ENCODE measurements around the gene CRAMP1.

DNA sequence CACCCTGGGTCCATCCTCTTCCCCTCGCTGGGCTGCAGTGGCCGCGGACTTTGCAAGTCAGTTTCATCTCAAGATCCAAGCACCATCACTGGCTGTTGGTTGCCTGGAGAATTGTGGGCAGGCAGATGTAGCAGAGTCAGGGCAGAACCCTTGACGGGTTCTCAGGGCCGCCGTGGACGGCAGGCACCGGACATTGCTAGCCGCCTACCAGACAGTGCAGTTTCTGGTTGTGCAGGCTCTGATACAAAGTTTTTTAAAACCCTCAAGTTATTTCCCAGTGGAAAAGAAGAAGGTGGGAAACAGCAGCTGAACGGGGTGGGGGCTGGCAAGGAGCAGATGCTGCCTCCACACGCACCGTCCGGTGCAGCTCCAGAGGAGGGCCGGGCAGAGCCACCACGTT lies 97.2 kb downstream of the CRAMP1 start:
- TF ChIP-seq EZH2phosphoT487 (IDR thresholded peaks at IDR 0.05; ENCODE audit: low read length): no peak
- TF ChIP-seq, protein P1, sequence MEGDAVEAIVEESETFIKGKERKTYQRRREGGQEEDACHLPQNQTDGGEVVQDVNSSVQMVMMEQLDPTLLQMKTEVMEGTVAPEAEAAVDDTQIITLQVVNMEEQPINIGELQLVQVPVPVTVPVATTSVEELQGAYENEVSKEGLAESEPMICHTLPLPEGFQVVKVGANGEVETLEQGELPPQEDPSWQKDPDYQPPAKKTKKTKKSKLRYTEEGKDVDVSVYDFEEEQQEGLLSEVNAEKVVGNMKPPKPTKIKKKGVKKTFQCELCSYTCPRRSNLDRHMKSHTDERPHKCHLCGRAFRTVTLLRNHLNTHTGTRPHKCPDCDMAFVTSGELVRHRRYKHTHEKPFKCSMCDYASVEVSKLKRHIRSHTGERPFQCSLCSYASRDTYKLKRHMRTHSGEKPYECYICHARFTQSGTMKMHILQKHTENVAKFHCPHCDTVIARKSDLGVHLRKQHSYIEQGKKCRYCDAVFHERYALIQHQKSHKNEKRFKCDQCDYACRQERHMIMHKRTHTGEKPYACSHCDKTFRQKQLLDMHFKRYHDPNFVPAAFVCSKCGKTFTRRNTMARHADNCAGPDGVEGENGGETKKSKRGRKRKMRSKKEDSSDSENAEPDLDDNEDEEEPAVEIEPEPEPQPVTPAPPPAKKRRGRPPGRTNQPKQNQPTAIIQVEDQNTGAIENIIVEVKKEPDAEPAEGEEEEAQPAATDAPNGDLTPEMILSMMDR (IDR thresholded peaks at IDR 0.05; ENCODE audit: low read length): no peak
